GM19397 (cell line): ENCODE results near the gene ZNF273.

Source experiments
- ATAC-seq: cut with Tn5 transposase; IDR thresholded peaks from one replicate; pipeline ENCODE4 v1.9.1; 2021; ENCODE audit warnings: mild to moderate bottlenecking, moderate library complexity; ENCODE audit not compliant: unreplicated experiment

ZNF273 gene

GRCh38 chr7:64876792-64877713, 26.0 kb upstream of the ZNF273 start:
- ATAC-seq: no peak

- no peak for ATAC-seq
Observed at GRCh38 chr7:64877714-64878610, 25.1 kb upstream of the ZNF273 start.

- no peak for ATAC-seq
Observed at GRCh38 chr7:64878684-64879083, 24.4 kb upstream of the ZNF273 start.

DNA sequence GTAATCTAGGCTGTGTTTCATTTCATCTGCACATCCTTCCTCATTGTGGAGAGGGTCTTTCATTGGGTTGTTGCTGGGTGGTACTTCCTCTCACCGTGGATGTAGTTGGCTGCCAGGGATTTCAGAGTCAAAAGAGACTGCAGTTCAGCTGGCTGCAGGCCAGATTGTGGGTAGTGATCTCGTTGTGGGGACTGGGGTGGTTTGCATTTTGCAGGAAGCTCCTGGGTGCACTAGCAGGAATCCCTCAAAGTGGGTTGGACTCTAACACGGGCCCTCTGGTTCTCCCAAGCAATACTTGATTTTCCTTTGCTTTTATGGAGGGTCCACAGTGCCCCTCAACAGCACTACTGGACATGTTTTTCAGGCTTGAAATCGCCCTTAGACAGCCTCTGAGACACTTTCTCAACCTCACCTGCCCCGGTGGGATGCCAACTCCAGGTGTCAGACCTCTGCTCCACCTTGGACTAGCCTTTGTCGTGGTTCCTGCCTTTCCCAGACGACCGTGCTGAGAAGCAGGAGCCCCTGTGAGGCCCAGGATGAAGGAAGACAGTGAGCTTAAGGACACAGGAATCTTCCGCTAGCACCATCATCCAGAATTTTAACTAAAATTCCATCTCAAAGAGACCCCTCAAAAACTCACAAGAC, 23.9 kb upstream of the ZNF273 start:
- ATAC-seq: no peak

- no peak for ATAC-seq
Observed at GRCh38 chr7:64879800-64880199, 23.3 kb upstream of the ZNF273 start.

GRCh38 chr7:64880322-64881297, 22.5 kb upstream of the ZNF273 start:
- ATAC-seq: no peak

DNA sequence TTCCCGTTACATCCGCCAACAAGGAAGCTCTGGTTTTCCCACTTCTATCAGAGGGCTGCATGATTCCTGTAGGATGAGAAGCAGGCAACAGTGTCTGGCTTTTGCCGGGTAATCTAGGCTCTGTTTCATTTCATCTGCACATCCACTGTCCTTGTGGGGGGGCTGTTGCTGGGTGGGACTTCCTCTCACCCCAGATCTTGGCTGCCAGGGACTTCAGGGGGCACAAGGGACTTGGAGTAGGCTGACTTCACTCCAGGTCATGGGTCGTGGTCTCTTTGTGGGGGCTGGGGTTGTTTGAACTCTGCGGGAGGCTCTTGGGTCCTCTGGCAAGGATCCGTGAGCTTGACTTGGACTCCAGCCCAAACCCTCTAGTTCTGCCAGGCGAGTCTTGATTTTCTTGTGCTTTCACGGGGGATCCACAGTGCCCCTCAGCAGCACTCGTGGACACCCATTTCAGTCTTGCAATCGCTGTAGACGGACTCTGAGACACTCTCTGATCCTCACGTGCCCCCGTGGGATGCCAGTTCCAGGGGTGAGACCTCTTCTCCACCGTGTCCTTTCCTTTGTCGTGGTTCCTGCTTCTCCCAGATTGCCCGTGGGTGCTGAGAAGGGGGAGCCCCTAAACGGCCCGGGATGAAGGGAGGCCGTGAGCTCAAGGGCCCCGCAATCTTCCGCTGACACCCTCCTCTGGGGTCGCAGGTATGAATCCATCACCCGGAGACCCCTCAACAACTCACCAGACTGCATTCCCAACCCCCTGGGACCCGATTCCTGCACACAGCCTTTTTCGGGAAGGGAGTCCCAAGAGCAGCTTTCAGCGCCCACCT, 21.4 kb upstream of the ZNF273 start:
- no peak for ATAC-seq

GRCh38 chr7:64882341-64883112, 20.5 kb upstream of the ZNF273 start:
- ATAC-seq: no peak

GRCh38 chr7:64883113-64883905, 19.8 kb upstream of the ZNF273 start:
- no peak for ATAC-seq

DNA sequence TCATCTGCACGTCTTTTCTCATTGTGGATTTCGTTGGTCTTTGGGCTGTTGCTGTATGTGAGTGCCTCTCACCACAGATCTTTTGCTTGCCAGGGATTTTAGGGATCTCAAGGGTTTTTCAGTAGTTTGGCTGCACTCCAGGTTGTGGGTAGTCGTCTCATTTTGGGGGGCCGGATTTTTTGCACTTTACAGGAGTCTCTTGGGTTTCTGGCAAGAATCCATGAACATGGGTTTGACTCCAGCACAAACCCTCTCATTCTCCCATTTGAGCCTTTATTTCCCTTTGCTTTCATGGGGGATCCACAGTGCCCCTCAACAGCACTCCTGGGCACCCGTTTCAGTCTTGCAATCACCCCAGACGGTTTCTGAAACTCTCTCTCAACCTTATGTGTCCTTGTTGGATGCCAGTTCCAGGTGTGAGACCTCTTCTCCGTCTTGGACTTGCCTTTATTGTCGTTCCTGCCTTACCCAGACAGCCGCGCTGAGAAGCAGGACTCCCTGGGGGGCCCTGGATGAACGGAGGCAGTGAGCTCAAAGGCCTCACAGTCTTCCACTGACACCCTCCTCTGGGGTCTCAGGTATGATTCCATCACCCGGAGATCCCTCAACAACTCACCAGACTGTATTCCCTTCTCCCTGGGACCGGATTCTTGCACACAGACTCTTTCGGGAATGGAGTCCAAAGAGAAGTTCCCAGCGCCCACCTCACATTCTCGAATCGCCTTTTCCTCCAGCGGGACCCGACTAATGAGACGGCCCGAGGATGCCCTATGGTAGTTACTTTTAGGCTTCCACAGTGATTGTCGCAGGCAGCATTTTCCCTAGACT, 18.8 kb upstream of the ZNF273 start:
- ATAC-seq: no peak

DNA sequence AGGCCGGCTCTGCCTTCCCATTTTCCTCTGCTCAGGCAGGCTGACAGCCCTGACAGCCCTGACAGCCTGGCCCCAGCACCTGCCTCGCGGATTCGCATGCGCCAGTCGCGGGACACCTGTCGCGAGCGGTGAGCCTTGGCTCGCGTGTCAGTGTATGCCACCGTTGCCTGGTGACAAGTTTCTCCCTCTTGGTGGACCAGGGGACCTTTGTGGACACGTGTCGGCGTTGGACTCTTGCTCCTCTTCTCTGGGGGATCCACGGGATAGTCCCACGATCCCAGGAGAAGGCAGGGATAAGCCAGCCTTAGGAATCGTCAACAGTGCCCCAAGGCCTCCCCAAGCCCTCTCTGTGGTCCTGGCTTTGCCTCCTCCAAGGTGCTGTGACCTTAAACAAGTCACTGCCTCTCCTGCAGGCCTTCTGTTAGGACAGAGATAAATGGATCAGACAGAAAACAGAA, 18.1 kb upstream of the ZNF273 start:
- no peak for ATAC-seq

- no peak for ATAC-seq
Observed at GRCh38 chr7:64885520-64886240, 17.4 kb upstream of the ZNF273 start.

DNA sequence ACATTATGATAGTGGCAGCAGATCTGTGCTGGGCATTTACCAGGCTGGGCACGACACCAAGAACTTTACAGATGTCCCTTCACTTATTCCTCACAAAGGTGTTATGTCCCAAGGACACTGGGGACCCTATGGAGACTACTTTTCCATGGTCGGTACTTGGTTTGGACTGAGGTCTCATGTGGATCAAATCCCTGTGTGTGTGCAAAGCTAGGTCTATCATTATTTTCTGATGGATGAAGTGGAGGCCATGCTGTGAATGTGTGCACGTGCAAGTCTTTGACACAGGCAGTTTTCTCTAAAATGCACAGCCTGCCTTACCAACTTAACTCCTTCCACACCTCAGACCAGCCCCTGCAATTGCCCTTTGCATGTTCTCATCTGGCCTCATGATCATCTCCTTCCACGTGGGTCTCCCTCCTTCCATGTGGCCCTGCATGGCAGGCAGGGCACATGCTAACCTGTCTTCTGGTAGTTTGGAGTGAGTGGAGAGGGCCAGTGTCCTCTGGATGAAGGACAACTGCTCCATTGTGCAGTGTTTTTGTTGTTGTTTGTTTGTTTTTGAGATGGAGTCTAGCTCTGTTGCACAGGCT, 16.0 kb upstream of the ZNF273 start:
- no peak for ATAC-seq

DNA sequence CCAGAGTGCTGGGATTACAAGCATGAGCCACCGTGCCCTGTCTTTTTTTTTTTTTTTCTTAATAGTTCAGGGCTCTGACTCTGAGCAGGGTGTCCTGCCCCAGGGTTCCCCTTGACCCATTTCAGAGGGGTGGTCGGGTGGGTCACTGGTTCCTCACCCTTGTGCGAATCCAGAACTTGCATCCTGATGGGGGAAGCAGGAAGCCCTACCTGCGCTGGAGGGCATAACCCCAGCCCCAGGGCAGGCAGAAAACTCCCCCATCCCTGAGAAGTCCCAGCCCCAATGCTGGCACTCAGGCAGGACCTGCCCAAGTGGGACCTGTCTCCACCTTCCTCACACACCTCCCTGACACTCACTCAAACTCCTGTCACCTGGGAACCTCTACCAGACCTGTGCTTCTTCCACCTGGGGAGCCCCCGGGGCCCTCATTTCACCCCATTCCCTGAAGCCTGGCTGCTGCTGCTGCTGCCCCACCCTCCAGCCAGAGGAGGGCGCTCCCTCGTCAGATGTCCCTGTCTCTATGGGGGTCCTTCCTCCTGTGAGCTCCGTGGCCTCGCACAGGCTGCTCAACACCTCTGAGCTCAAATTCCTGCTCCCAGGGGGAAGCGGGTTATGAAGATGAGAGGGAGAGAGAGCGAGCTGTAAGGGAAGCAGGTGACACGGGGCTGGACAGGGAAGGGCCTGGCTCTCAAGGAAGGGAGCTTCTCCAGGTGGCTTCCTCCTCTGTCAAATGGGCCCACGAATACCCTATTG, 15.1 kb upstream of the ZNF273 start:
- ATAC-seq: no peak

DNA sequence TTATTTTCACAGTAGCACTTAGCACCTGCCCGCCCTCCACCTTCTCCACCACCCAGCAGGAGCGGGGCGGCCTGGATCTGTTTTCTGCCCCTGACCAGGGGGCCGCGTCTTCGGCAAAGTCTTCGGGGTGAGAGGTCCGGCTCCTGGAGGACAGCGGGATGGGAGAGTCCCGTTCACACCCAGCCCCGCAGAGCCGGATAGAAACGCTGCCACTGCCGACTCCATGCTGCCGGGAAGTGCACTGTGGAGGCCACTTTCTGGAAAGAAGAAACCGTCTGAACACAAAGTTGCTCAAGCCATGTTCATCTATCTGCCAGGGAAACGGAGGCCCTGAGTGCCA, 14.5 kb upstream of the ZNF273 start:
- ATAC-seq: no peak
